ENCODE data around the gene MATCAP1. TPM values are rescaled to one million over a fixed set of nuclear protein-coding genes. Genes with fewer than 3 reads are reported as not detected.

Gene MATCAP1
- total and polyA plus RNA-seq, 2 of the 13 experiments (the other 11 are each of a cell fraction or from before 2014, with no cell fraction given): 11.2 to 24.5 TPM

DNA sequence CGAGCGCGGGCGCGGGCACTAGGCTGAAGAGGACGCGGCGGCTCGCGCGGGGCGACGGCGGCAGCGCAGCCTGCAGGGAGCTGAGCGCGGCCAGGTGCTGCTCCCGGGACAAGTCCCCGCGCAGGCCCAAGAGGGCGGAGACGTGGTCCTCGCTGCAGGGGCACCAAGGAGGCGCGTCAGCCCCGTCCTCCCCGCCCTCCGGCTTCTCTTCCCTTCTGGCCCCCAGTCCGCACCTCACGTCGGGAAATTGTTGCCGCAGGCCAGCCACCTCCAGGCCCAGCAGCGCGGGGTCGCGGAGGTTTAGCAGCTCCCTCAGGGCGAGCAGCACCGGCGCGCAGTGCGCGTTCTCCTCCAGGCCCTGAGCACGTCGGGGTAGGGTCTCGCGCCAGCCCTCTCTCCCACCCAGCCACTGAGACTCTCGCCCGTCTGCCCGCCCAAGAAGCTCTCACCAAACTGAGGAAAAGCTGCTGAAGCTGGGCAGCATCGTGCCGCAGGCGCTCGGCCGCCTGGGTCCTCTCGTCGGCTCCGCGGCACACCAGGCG lies 761 bp upstream of the MATCAP1 start (continued):
- TF ChIP-seq, protein P1, sequence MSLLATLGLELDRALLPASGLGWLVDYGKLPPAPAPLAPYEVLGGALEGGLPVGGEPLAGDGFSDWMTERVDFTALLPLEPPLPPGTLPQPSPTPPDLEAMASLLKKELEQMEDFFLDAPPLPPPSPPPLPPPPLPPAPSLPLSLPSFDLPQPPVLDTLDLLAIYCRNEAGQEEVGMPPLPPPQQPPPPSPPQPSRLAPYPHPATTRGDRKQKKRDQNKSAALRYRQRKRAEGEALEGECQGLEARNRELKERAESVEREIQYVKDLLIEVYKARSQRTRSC (CRISPR knock-in tag; IDR thresholded peaks at IDR 0.05; ENCODE audit: low read depth): no peak; the same call in 1 of the 2 replicates
- TF ChIP-seq, protein P2, sequence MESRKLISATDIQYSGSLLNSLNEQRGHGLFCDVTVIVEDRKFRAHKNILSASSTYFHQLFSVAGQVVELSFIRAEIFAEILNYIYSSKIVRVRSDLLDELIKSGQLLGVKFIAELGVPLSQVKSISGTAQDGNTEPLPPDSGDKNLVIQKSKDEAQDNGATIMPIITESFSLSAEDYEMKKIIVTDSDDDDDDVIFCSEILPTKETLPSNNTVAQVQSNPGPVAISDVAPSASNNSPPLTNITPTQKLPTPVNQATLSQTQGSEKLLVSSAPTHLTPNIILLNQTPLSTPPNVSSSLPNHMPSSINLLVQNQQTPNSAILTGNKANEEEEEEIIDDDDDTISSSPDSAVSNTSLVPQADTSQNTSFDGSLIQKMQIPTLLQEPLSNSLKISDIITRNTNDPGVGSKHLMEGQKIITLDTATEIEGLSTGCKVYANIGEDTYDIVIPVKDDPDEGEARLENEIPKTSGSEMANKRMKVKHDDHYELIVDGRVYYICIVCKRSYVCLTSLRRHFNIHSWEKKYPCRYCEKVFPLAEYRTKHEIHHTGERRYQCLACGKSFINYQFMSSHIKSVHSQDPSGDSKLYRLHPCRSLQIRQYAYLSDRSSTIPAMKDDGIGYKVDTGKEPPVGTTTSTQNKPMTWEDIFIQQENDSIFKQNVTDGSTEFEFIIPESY (CRISPR knock-in tag; IDR thresholded peaks at IDR 0.05): no peak
- TF ChIP-seq, protein P3, sequence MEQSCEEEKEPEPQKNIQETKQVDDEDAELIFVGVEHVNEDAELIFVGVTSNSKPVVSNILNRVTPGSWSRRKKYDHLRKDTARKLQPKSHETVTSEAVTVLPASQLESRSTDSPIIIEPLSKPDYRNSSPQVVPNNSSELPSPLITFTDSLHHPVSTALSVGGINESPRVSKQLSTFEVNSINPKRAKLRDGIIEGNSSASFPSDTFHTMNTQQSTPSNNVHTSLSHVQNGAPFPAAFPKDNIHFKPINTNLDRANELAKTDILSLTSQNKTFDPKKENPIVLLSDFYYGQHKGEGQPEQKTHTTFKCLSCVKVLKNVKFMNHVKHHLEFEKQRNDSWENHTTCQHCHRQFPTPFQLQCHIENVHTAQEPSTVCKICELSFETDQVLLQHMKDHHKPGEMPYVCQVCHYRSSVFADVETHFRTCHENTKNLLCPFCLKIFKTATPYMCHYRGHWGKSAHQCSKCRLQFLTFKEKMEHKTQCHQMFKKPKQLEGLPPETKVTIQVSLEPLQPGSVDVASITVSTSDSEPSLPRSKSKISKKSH (CRISPR knock-in tag; IDR thresholded peaks at IDR 0.05; ENCODE audit: borderline replicate concordance): no peak; the same call in 1 of the 2 replicates
- TF ChIP-seq HOXA9 (CRISPR knock-in tag; IDR thresholded peaks at IDR 0.05; ENCODE audit: borderline replicate concordance): peak; percentile 14; the same call in 1 of the 2 replicates
- no peak for TF ChIP-seq AKAP8 (CRISPR knock-in tag; IDR thresholded peaks at IDR 0.05)
- no peak for TF ChIP-seq ZNF737 (CRISPR knock-in tag; IDR thresholded peaks at IDR 0.05; ENCODE audit: borderline replicate concordance)
- TF ChIP-seq JDP2 (CRISPR knock-in tag; IDR thresholded peaks at IDR 0.05; ENCODE audit: borderline replicate concordance): no peak
- peak; percentile 32; the same call in 1 of the 2 replicates for TF ChIP-seq ZNF563 (CRISPR knock-in tag; IDR thresholded peaks at IDR 0.05)
- TF ChIP-seq, protein P4, sequence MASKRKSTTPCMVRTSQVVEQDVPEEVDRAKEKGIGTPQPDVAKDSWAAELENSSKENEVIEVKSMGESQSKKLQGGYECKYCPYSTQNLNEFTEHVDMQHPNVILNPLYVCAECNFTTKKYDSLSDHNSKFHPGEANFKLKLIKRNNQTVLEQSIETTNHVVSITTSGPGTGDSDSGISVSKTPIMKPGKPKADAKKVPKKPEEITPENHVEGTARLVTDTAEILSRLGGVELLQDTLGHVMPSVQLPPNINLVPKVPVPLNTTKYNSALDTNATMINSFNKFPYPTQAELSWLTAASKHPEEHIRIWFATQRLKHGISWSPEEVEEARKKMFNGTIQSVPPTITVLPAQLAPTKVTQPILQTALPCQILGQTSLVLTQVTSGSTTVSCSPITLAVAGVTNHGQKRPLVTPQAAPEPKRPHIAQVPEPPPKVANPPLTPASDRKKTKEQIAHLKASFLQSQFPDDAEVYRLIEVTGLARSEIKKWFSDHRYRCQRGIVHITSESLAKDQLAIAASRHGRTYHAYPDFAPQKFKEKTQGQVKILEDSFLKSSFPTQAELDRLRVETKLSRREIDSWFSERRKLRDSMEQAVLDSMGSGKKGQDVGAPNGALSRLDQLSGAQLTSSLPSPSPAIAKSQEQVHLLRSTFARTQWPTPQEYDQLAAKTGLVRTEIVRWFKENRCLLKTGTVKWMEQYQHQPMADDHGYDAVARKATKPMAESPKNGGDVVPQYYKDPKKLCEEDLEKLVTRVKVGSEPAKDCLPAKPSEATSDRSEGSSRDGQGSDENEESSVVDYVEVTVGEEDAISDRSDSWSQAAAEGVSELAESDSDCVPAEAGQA (IDR thresholded peaks at IDR 0.05; ENCODE audit: low read depth): no peak
- TF ChIP-seq, protein P4 (CRISPR knock-in tag; IDR thresholded peaks at IDR 0.05; ENCODE audit: borderline replicate concordance): no peak
- no peak for TF ChIP-seq EED (CRISPR knock-in tag; IDR thresholded peaks at IDR 0.05)
- TF ChIP-seq SOX6 (IDR thresholded peaks at IDR 0.05): no peak
- TF ChIP-seq SOX6 (CRISPR knock-in tag; IDR thresholded peaks at IDR 0.05): no peak
- TF ChIP-seq, protein P5, sequence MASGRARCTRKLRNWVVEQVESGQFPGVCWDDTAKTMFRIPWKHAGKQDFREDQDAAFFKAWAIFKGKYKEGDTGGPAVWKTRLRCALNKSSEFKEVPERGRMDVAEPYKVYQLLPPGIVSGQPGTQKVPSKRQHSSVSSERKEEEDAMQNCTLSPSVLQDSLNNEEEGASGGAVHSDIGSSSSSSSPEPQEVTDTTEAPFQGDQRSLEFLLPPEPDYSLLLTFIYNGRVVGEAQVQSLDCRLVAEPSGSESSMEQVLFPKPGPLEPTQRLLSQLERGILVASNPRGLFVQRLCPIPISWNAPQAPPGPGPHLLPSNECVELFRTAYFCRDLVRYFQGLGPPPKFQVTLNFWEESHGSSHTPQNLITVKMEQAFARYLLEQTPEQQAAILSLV (CRISPR knock-in tag; IDR thresholded peaks at IDR 0.05; ENCODE audit: borderline replicate concordance): 0 out of 2 replicates have a peak, but pooled peaks have one; percentile 5
- TF ChIP-seq RAD21 (CRISPR knock-in tag; IDR thresholded peaks at IDR 0.05): 0 out of 2 replicates have a peak, but pooled peaks have one; percentile 10
- TF ChIP-seq NBN (conservative IDR thresholded peaks at IDR 0.05): no peak
- TF ChIP-seq ZNF615 (CRISPR knock-in tag; IDR thresholded peaks at IDR 0.05; ENCODE audit: borderline replicate concordance): no peak

All from HepG2 (cell line).